NCI-H69 (cell line): ENCODE data around the gene INO80C.
A peak's percentile ranks its signal among the peaks of the same experiment; 100 is the strongest.
"Not testable (repeated sequence)": the region's sequence is repeated elsewhere in the genome, so short reads cannot be mapped to it uniquely, and the experiment has no call there.

Experiments used
- DNase-seq: peaks from one replicate; lab custom pipeline; 2025; lab: John Stamatoyannopoulos, UW

The INO80C gene

GRCh38 chr18:35512761-35513160 is 15.0 kb upstream of the INO80C start:
- no peak for DNase-seq

- DNase-seq, result peak; percentile 29
These were observed 14.1 kb upstream of the INO80C start for GRCh38 chr18:35511833-35512232.

DNA sequence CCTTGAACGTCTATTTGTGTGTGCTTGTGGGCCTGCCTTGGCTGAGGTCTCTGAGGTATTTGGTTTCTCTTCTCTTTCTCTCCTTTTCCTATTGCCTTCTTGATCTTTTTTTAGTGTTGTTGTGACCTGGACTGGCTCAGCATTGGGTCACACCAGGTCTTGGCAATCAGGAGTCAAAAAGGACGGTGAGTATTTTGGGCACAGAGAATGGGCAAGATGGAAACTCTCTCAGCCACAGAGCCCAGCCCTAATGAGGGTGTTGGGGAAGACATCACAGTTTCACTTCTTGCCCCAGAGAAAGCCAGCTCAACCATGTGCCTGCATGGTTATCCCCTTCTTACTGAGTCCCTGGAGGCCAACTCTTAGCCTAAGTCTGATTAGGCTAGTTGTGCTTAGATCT is 13.7 kb upstream of the INO80C start:
- DNase-seq, result no peak

DNA sequence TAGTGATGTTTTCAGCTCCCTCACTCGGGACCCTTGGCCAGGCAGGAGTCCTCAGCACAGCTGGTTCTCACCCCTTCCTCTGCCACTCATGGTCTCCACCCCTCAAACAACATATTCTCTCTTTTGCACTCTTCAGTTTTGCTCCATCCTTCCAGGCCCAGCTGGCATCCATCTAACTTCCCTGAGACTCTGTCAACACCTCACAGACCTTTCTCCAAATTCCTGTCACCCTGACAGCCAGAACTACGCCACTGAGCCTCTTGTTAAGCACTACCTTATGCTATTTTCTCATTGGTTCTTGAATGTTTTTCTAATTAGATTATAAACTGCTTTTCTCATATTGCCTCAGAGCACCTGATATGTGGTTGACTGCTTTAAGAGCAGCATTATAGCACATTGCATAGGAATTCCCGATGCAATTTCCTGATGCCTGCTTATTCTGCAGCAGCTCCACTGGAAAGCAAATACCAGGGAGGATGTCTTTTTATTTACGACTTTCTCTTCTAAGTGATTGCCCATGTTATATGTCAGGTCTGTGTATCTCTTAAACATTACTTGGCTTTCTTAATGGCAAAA is 12.4 kb upstream of the INO80C start:
- no peak for DNase-seq

DNA sequence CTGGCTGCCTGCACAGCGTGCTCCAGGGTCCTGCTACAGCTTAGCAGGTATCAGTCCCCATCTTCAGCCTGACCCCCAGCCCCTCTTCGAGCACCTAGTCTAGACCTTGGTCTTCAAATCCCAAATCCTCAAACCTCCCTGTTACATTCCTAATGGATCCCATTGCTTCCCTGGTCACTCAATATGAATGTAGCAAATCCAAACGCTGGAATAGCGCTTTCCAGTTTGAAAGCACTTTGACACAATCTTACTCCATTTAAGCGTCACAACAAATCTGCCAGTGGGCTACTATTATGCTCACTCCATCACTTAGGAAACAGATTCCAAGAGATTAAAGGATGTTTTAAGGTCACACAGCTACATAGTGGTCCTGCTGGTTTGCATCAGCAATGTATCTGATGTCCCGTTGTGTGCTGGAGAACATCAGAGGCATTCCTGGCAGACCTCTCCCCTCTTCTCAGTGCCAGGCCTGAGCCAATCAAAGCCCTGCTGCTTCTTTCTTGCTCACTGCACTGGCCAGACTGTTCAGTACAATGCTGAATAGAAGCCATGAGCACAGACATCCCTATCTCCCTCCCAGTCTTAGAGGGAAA is 11.1 kb upstream of the INO80C start:
- DNase-seq, result no peak

GRCh38 chr18:35508030-35508429 is 10.3 kb upstream of the INO80C start:
- no peak for DNase-seq

- no peak for DNase-seq
These were observed 9.9 kb upstream of the INO80C start for GRCh38 chr18:35507623-35508022.

DNA sequence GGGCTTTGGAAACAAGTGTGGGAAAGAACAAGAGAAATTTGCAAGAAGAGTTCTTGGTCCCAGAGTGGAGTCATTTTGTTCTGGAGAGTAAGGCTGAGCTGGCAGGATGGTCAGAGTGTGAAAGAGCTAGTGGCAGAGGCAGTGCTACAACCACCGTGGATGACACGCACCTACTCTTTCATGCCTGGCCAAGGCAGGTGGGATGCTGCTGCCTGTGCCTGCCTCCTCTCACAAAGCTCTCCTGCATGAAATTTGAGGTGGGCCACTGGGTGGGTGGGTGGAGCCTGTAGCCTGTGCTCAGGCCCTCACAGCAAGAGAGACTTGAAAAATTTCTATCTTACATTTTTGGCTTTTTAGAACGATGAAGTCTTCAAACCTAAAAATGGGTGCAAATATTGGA is 9.4 kb upstream of the INO80C start:
- DNase-seq, result no peak

DNA sequence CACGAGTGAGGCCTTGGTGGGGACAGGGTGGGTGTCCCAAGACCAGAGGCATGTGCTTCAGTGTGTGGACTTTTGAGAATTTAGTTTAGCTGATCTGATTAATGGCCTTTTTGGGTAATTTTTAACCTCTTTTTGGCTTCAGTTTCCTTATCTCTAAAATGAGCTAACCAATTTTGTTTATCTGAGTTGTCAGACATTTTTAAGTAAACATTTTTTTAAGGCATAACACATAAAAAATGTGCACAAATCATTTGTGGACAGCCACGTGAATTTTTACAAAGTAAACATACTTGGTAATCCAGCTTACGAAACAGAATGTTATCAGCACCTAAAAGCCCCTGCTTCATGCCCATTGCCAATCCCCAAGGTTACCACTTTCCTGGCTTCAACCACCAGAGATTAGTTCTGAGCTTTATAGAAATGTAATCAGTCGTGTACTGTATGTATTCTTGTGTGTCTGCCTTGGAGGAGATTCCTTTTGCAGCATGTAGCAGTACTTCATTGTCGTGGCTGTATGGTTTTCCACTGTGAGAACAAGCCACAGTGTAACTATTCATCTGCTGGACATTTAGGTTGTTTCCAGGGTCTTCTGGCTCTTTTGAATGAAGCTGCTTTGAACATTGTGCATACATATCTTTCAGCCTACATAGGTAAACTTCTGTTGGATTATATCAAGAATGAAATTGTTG is 8.4 kb upstream of the INO80C start:
- no peak for DNase-seq

- no peak for DNase-seq
These were observed 7.2 kb upstream of the INO80C start for GRCh38 chr18:35504996-35505395.

- no peak for DNase-seq
These were observed 4.3 kb upstream of the INO80C start for GRCh38 chr18:35502052-35502451.

GRCh38 chr18:35501369-35501768 is 3.6 kb upstream of the INO80C start:
- DNase-seq, result no peak

- peak; percentile 66 for DNase-seq
These were observed 2.4 kb upstream of the INO80C start for GRCh38 chr18:35500113-35500512.

- peak; percentile 77 for DNase-seq
These were observed 762 bp downstream of the INO80C start for GRCh38 chr18:35497027-35497369.

DNA sequence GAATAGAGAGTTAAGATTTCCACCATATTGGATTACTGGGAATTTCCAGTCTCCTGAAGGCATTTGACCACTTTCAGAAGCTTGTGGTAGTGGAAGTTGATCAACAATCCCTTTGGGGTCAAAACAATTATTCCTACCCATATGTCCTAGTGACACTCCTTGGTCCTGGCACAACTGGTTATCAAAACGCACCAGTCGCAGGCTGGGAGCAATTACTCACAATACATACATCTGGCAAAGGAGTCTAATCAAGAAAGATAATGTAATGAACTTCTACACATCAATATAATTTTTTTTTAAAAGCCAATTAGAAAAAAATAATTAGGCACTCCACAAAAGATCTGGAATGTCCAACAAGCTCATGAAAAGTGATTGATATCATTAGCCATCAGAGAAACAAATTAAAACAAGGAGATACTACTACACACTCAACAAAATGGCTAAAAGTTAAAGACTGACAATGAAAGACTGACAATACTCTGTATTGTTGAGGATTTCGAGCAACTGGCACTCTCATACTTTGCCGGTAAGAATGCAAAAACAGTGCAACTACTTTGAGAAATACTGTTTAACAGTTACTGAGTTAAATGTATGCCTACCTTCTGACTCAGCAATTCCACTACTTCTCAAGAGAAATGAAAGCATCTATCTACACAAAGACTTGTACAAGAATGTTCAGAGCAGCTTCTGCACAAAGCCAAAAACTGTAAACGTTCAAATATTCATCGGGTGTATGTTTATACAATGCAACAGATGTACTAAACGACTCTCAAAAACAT is 2.0 kb downstream of the INO80C start:
- peak; percentile 40 for DNase-seq

GRCh38 chr18:35494251-35495220 is 3.2 kb downstream of the INO80C start:
- DNase-seq, result no peak

- no peak for DNase-seq
These were observed 6.1 kb downstream of the INO80C start for GRCh38 chr18:35491700-35492077.

- DNase-seq, result no peak
These were observed 6.7 kb downstream of the INO80C start for GRCh38 chr18:35490894-35491699.

- no peak for DNase-seq
These were observed 7.8 kb downstream of the INO80C start for GRCh38 chr18:35489913-35490490.

DNA sequence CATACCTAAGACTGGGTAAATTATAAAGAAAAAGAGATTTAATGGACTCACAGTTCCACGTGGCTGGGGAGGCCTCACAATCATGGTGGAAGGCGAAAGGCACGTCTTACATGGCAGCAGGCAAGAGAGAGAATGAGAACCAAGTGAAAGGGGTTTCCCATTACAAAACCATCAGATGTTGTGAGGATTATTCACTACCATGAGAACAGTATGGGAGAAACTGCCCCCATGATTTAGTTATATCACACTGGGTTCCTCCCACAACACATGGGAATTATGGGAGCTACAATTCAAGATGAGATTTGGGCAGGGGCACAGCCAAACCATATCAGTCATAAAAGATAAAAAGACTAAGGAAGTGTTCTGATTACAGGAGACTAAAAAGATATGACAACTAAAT is 8.5 kb downstream of the INO80C start:
- not testable (repeated sequence) for DNase-seq

- not testable (repeated sequence) for DNase-seq
These were observed 9.4 kb downstream of the INO80C start for GRCh38 chr18:35488396-35488795.
